Skeletal muscle tissue (tissue), 4 donors: ENCODE data around the gene AHCYL1. TPM values are rescaled to one million over a fixed set of nuclear protein-coding genes. Genes with fewer than 3 reads are reported as not detected.
"Not testable (repeated sequence)": the region's sequence is repeated elsewhere in the genome, so short reads cannot be mapped to it uniquely, and the experiment has no call there.

Experiments used
- H3K27ac ChIP-seq: one replicate; pipeline ENCODE4 v1.7.0; 2013; ENCODE audit warnings: mild to moderate bottlenecking, low read depth, low read length, inconsistent platforms
- H3K27me3 ChIP-seq, 3 donors: one replicate each; pipeline ENCODE4 v1.7.0; 2013; ENCODE audit warnings: low read length in 3 of 3; ENCODE audit not compliant: control insufficient read depth in 3 of 3, insufficient read depth in 3 of 3
- H3K36me3 ChIP-seq, 3 donors: one replicate each; pipeline ENCODE4 v1.7.0; 2013; ENCODE audit warnings: low read length in 3 of 3; ENCODE audit not compliant: control insufficient read depth in 3 of 3, insufficient read depth in 3 of 3
- H3K4me1 ChIP-seq, 3 donors: one replicate each; pipeline ENCODE4 v1.7.0; 2013; ENCODE audit warnings: low read length in 3 of 3, mild to moderate bottlenecking in 3 of 3; ENCODE audit not compliant: control insufficient read depth in 3 of 3, insufficient read depth in 3 of 3
- H3K4me3 ChIP-seq, 3 donors: one replicate each; pipeline ENCODE4 v1.7.0; 2013; ENCODE audit warnings: low read length in 3 of 3
- H3K9ac ChIP-seq, 3 donors: one replicate each; pipeline ENCODE4 v1.7.0; 2013; ENCODE audit warnings: low read length in 3 of 3, mild to moderate bottlenecking in 3 of 3, moderate library complexity in 2 of 3, low read depth in 1 of 3
- H3K9me3 ChIP-seq, 3 donors: one replicate each; pipeline ENCODE4 v1.7.0; 2013; ENCODE audit warnings: low read length in 3 of 3; ENCODE audit not compliant: control insufficient read depth in 3 of 3
- total RNA-seq: library from RNA; depleted of rRNA; stranded (reverse); fragments of >200 nt; gene quantifications from one replicate; pipeline ENCODE4 v1.2.3, GENCODE V29; 2014
- donor health status: Osteomylitis.

The AHCYL1 gene
- total RNA-seq, 1 donor from 2014 or later: 21.9 TPM

DNA sequence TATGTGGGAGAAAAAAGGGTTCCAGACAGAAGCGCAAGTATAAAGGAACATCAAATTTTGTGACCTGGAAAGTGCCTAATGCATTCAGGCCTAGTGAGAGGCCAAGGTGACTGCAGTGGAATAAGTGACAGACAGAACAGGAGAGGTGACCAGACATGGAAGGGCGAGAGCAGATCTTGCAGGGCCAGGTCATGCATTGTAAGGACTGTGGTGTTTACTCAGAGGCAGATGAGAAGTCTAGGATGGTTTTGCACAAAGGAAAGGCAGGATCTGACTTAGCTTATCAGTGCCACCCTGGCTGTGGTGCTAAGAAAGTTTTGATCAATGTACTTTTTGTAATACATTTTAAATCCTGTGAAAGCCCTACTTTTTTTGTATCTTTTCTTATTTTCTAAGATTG lies 34.1 kb upstream of the AHCYL1 start:
- H3K9me3 ChIP-seq: no peaks in the 10 kb centered on the region
- H3K4me3 ChIP-seq: no peak overlapping the region
- H3K27ac ChIP-seq: no peak overlapping the region
- H3K9ac ChIP-seq: no peak overlapping the region
- no peaks in the 10 kb centered on the region for H3K4me1 ChIP-seq
- H3K36me3 ChIP-seq: no peaks in the 10 kb centered on the region
- no peaks in the 10 kb centered on the region for H3K27me3 ChIP-seq

GRCh38 chr1:109951501-109951900 lies 33.1 kb upstream of the AHCYL1 start:
- not testable (repeated sequence) for H3K9ac ChIP-seq, H3K4me3 ChIP-seq, H3K4me1 ChIP-seq, H3K27me3 ChIP-seq, H3K9me3 ChIP-seq, H3K27ac ChIP-seq, H3K36me3 ChIP-seq

GRCh38 chr1:109954041-109954512 lies 30.5 kb upstream of the AHCYL1 start:
- Histone ChIP-seq H3K4me1 (peaks cover 0 to 2% (median 0%) of the 10 kb centered on the region in 3 donors), H3K36me3 (no peaks in the 10 kb centered on the region), H3K27ac (no peak overlapping the region), H3K27me3 (no peaks in the 10 kb centered on the region), H3K4me3 (no peak overlapping the region), H3K9ac (no peak overlapping the region), H3K9me3 (no peaks in the 10 kb centered on the region)

- H3K36me3 ChIP-seq: no peaks in the 10 kb centered on the region
- H3K27ac ChIP-seq: no peak overlapping the region
- no peaks in the 10 kb centered on the region for H3K27me3 ChIP-seq
- no peak overlapping the region for H3K4me3 ChIP-seq
- peaks cover 0 to 7% (median 4%) of the 10 kb centered on the region in 3 donors for H3K4me1 ChIP-seq
- no peaks in the 10 kb centered on the region for H3K9me3 ChIP-seq
- H3K9ac ChIP-seq: no peak overlapping the region
These were observed 25.0 kb upstream of the AHCYL1 start for GRCh38 chr1:109959632-109959973.

GRCh38 chr1:109959974-109960744 lies 24.4 kb upstream of the AHCYL1 start:
- no peaks in the 10 kb centered on the region for H3K27me3 ChIP-seq
- H3K9me3 ChIP-seq: no peaks in the 10 kb centered on the region
- H3K4me3 ChIP-seq: no peak overlapping the region
- no peak overlapping the region for H3K9ac ChIP-seq
- H3K4me1 ChIP-seq: peaks cover 0 to 7% (median 4%) of the 10 kb centered on the region in 3 donors
- no peaks in the 10 kb centered on the region for H3K36me3 ChIP-seq
- H3K27ac ChIP-seq: no peak overlapping the region

DNA sequence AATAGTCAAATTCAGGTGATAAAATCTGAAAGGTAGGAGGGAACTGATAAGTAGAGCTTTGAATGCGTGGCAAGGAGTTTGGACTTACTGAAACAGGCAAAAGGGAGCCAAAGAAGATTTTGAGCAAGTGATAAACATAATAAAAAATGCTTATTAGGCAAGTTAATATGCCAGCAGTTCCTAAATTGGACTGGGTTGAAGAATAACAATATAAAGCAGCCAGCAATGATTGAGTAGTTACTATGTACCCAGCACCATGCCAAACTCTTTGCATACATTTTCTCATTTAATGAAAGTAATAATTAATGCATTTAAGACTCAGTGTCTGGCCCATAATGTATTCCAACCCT lies 23.8 kb upstream of the AHCYL1 start:
- no peaks in the 10 kb centered on the region for H3K36me3 ChIP-seq
- no peak overlapping the region for H3K4me3 ChIP-seq
- no peaks in the 10 kb centered on the region for H3K27me3 ChIP-seq
- no peak overlapping the region for H3K9ac ChIP-seq
- H3K4me1 ChIP-seq: peaks cover 0 to 7% (median 4%) of the 10 kb centered on the region in 3 donors
- H3K27ac ChIP-seq: no peak overlapping the region
- no peaks in the 10 kb centered on the region for H3K9me3 ChIP-seq

DNA sequence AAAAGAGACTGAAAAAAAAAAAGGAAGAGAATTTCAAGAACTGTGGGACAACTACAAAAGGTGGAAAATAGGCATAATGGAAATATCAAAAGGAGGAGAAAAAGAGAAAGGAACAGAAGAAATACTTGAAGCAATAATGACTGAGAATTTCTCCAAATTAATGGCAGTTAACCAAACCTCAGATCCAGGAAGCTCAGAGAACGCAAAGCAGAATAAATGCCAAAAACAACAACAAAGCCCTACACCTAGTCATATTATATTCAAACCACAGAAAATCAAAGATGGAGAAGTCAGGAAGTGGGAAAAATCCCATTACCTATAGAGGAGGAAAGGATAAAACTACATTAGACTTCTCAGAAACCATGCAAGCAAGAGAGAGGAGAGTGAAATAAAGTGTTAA lies 20.7 kb upstream of the AHCYL1 start:
- Histone ChIP-seq H3K4me3 (no peak overlapping the region), H3K27ac (no peak overlapping the region), H3K36me3 (no peaks in the 10 kb centered on the region), H3K4me1 (peaks cover 0 to 5% (median 4%) of the 10 kb centered on the region in 3 donors), H3K27me3 (no peaks in the 10 kb centered on the region), H3K9ac (no peak overlapping the region), H3K9me3 (no peaks in the 10 kb centered on the region)

- Histone ChIP-seq H3K27ac (no peak overlapping the region), H3K9me3 (no peaks in the 10 kb centered on the region), H3K4me3 (no peak overlapping the region), H3K4me1 (no peaks in the 10 kb centered on the region), H3K36me3 (no peaks in the 10 kb centered on the region), H3K27me3 (no peaks in the 10 kb centered on the region), H3K9ac (no peak overlapping the region)
These were observed 15.3 kb upstream of the AHCYL1 start for GRCh38 chr1:109969146-109969829.

GRCh38 chr1:109969907-109970306 lies 14.7 kb upstream of the AHCYL1 start:
- Histone ChIP-seq H3K36me3 (no peaks in the 10 kb centered on the region), H3K4me1 (no peaks in the 10 kb centered on the region), H3K4me3 (no peak overlapping the region), H3K27me3 (no peaks in the 10 kb centered on the region), H3K9me3 (no peaks in the 10 kb centered on the region), H3K27ac (no peak overlapping the region), H3K9ac (no peak overlapping the region)

- Histone ChIP-seq H3K27me3 (no peaks in the 10 kb centered on the region), H3K36me3 (no peaks in the 10 kb centered on the region)
These were observed 13.0 kb upstream of the AHCYL1 start for GRCh38 chr1:109971559-109971958.

More at GRCh38 chr1:109971559-109971958, 13.0 kb upstream of the AHCYL1 start:
- H3K9ac ChIP-seq: no peak overlapping the region
- H3K27ac ChIP-seq: no peak overlapping the region
- H3K9me3 ChIP-seq: no peaks in the 10 kb centered on the region
- H3K4me3 ChIP-seq: no peak overlapping the region
- peaks cover 0 to 7% (median 2%) of the 10 kb centered on the region in 3 donors for H3K4me1 ChIP-seq
